HG03196 (cell line): ENCODE measurements around the gene SEC31B.

Experiments
- ATAC-seq: cut with Tn5 transposase; IDR thresholded peaks from one replicate; pipeline ENCODE4 v1.9.1; 2021; ENCODE audit not compliant: unreplicated experiment

Gene SEC31B

DNA sequence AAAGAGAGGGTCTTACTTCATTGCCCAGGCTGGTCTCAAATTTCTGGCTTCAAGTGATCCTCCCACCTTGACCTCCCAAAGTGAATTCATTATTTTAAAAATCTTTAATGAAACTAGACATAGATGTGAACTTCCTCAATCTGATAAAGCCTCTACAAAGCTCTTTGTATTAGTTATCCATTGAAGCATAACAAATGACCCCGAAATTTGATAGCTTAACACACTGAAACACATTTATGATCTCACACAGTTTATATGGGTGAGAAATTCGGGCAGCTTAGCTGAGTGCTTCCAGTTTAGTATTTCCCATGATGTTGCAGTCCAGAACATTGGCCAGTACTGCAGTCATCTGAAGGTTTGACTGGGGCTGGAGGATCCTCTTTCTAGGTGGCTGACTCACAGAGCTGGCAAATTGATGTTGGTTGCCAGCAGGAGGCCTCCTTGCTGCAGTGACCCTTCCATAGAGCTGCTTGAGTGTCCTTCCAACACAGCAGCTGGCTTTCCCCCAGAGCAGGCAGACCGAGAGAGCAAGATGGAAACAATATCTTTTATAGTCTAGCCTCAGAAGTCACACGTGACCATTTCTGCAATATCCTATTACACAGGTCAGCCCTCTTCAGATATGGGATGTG lies 73.4 kb downstream of the SEC31B start:
- ATAC-seq, result no peak

DNA sequence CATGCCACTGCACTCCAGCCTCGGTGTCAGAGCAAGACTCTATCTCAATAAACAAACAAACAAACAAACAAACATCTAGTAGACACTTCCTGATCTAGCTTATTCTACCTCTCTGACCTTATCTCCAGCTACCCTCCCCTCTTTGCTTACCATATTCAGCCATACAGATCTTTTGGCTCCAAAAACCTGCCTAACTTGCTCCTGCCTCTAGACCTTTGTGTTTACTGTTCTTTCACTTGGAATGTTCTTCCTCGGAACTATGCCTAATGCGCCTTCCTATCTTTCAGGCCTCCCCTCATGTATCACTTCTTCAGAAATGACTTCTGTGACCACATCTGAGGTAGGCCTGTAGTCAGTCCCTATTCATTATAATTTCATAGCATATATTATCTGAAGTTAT lies 77.1 kb downstream of the SEC31B start:
- no peak for ATAC-seq

DNA sequence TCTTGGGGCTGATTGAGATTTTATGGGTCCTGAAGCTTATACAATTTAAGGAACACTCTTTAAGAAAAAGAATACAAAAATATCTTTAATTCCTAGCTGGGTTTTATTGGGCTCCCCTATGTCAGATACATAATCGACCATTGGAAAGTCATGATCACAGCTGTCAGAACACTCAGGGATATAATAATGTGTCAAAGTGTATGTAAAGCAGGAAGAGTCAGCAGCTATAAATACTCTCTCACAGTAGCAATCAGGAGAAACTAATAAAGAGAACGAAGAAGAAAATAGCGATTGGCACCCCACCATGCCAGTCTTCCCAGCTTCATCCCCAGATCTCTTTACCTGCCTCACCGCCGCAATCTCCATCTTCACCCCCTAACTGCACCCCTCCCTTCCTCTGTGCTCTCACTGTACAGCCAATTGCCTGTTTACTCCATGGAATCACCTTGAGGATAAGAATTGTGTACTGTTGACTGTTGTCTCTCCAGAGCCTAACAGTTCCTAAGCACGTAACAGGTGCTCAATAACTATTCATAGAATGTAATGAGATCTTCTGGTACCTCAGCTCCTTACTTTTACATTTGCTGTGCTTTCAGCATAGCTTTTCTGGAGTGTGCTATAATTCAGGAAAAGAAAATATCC lies 80.9 kb downstream of the SEC31B start:
- no peak for ATAC-seq
